PFSK-1 (cell line): Measurements from ENCODE around the gene MIEN1.

Experiments
- FOXP2 ChIP-seq: optimal IDR thresholded peaks from 2 replicates; pipeline ENCODE3; 2011; ENCODE audit warnings: borderline replicate concordance, control low read depth, inconsistent platforms; ENCODE audit not compliant: insufficient read depth; ENCODE audit errors: extremely low read length, extremely low read depth
- POLR2AphosphoS5 ChIP-seq: IDR thresholded peaks from 2 replicates; pipeline ENCODE4 v1.6.1; 2012; ENCODE audit warnings: low read depth, mild to moderate bottlenecking, control low read depth, low read length, moderate library complexity
- REST ChIP-seq, 2 experiments: IDR thresholded peaks; 2 replicates each; pipeline versions ENCODE4 v1.6.1 to v1.8.0; 2011 to 2012; ENCODE audit warnings: low read depth in 2 of 2, low read length in 2 of 2, control low read depth in 1 of 2, inconsistent platforms in 1 of 2, mild to moderate bottlenecking in 1 of 2, moderate library complexity in 1 of 2; ENCODE audit not compliant: insufficient read depth in 1 of 2
- SIN3A ChIP-seq: IDR thresholded peaks from 2 replicates; pipeline ENCODE4 v1.6.1; 2012; ENCODE audit warnings: mild to moderate bottlenecking, low read length, moderate library complexity, borderline replicate concordance; ENCODE audit not compliant: insufficient read depth
- TAF1 ChIP-seq: IDR thresholded peaks from 2 replicates; pipeline ENCODE4 v1.6.1; 2012; ENCODE audit warnings: low read length, control low read depth, borderline replicate concordance; ENCODE audit not compliant: insufficient read depth

GRCh38 chr17:39744836-39745215, 14.5 kb upstream of the MIEN1 start:
- TF ChIP-seq POLR2AphosphoS5, result no peak
- no peak for TF ChIP-seq SIN3A
- TF ChIP-seq REST (IDR thresholded peaks at IDR 0.05; ENCODE audit: insufficient read depth in 1 of 2, low read depth in 2 of 2, low read length in 2 of 2), result no peak
- no peak for TF ChIP-seq TAF1
- no peak for TF ChIP-seq FOXP2
